Hepatocyte (in vitro differentiated cells): ENCODE data around the gene ZC3H12C. TPM values are rescaled to one million over a fixed set of nuclear protein-coding genes. Genes with fewer than 3 reads are reported as not detected.
A peak's percentile ranks its signal among the peaks of the same experiment; 100 is the strongest.

Experiments
- DNase-seq: peaks from one replicate; pipeline ENCODE4 v3.0.0-alpha.2; 2016; ENCODE audit warnings: low spot score
- H2AFZ ChIP-seq: fragments of 200-600 bp; sonication (generic); 2 replicates; pipeline ENCODE4 v1.6.0; 2016; ENCODE audit warnings: antibody characterized with exemption, mild to moderate bottlenecking
- H3K27ac ChIP-seq: fragments of 200-600 bp; sonication (generic); 2 replicates; pipeline ENCODE4 v1.5.1; 2016; ENCODE audit warnings: mild to moderate bottlenecking
- H3K27me3 ChIP-seq: fragments of 200-600 bp; sonication (generic); 2 replicates; pipeline ENCODE4 v1.6.1; 2016
- H3K36me3 ChIP-seq: fragments of 200-600 bp; sonication (generic); replicated peaks from 2 replicates; pipeline ENCODE4 v1.5.1; 2016; ENCODE audit warnings: low read depth; ENCODE audit not compliant: insufficient read depth
- H3K4me1 ChIP-seq: fragments of 200-600 bp; sonication (generic); 2 replicates; pipeline ENCODE4 v1.5.1; 2016; ENCODE audit warnings: mild to moderate bottlenecking, moderate library complexity; ENCODE audit not compliant: insufficient read depth
- H3K4me2 ChIP-seq: fragments of 200-600 bp; sonication (generic); 2 replicates; pipeline ENCODE4 v1.6.0; 2016
- H3K4me3 ChIP-seq: fragments of 200-600 bp; sonication (generic); 2 replicates; pipeline ENCODE4 v1.5.1; 2016; ENCODE audit warnings: mild to moderate bottlenecking
- H3K79me2 ChIP-seq: fragments of 200-600 bp; sonication (generic); 2 replicates; pipeline ENCODE4 v1.6.0; 2017; ENCODE audit warnings: mild to moderate bottlenecking
- H3K9me2 ChIP-seq: fragments of 200-600 bp; sonication (generic); replicated peaks from 2 replicates; pipeline ENCODE4 v1.6.0; 2017; ENCODE audit warnings: mild to moderate bottlenecking; ENCODE audit not compliant: insufficient read depth
- H3K9me3 ChIP-seq: fragments of 200-600 bp; sonication (generic); 2 replicates; pipeline ENCODE4 v1.5.1; 2016; ENCODE audit warnings: low read depth, mild to moderate bottlenecking
- H4K20me1 ChIP-seq: fragments of 200-600 bp; sonication (generic); 2 replicates; pipeline ENCODE4 v1.6.0; 2016; ENCODE audit warnings: mild to moderate bottlenecking; ENCODE audit not compliant: insufficient read depth, poor library complexity, severe bottlenecking
- EZH2 ChIP-seq: fragments of 200-600 bp; sonication (generic); IDR thresholded peaks from 2 replicates; pipeline ENCODE4 v1.6.1; 2016; ENCODE audit warnings: antibody characterized with exemption, mild to moderate bottlenecking, borderline replicate concordance
- EZH2phosphoT487 ChIP-seq: fragments of 200-600 bp; sonication (generic); IDR thresholded peaks from one replicate; pipeline ENCODE4 v1.6.1; 2018; ENCODE audit warnings: antibody characterized with exemption, mild to moderate bottlenecking, low read depth, moderate library complexity; ENCODE audit not compliant: unreplicated experiment, severe bottlenecking
- WGBS: methylation state at CpG from one replicate; pipeline ENCODE4 v1.1.6; 2016; ENCODE audit warnings: low lambda C conversion rate; ENCODE audit errors: missing lambda C conversion rate; 5-methylcytosine and 5-hydroxymethylcytosine counted together
- polyA plus RNA-seq: library from polyadenylated mRNA; unstranded; fragments of >200 nt; fragmentation: Nextera tagmentation; extraction: Ambion mirVana; gene quantifications from 2 replicates; pipeline ENCODE4 v1.2.1, GENCODE V29; 2016
- total RNA-seq: library from RNA; depleted of rRNA; stranded (reverse); fragments of >200 nt; gene quantifications from 2 replicates; pipeline ENCODE4 v1.2.3, GENCODE V29; 2014
- TF ChIP-seq, protein P1 (sequence below): fragments of 200-600 bp; sonication (generic); IDR thresholded peaks from 2 replicates; pipeline ENCODE4 v1.5.1; 2016; ENCODE audit warnings: antibody characterized with exemption, mild to moderate bottlenecking; ENCODE audit not compliant: poor library complexity

ZC3H12C gene
- total and polyA plus RNA-seq, 2 experiments from 2014 or later: 1.7 to 12.3 TPM

GRCh38 chr11:110089617-110090282 lies 3.4 kb upstream of the ZC3H12C start:
- TF ChIP-seq, protein P1, sequence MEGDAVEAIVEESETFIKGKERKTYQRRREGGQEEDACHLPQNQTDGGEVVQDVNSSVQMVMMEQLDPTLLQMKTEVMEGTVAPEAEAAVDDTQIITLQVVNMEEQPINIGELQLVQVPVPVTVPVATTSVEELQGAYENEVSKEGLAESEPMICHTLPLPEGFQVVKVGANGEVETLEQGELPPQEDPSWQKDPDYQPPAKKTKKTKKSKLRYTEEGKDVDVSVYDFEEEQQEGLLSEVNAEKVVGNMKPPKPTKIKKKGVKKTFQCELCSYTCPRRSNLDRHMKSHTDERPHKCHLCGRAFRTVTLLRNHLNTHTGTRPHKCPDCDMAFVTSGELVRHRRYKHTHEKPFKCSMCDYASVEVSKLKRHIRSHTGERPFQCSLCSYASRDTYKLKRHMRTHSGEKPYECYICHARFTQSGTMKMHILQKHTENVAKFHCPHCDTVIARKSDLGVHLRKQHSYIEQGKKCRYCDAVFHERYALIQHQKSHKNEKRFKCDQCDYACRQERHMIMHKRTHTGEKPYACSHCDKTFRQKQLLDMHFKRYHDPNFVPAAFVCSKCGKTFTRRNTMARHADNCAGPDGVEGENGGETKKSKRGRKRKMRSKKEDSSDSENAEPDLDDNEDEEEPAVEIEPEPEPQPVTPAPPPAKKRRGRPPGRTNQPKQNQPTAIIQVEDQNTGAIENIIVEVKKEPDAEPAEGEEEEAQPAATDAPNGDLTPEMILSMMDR: no peak
- no peak for TF ChIP-seq EZH2phosphoT487
- no peak for TF ChIP-seq EZH2
- Histone ChIP-seq H3K27me3 (no peaks in the 10 kb centered on the region), H2AFZ (no peak overlapping the region), H3K79me2 (peaks cover 7% of the 10 kb centered on the region), H3K9me3 (no peaks in the 10 kb centered on the region), H3K4me3 (no peak overlapping the region), H3K4me1 (peaks cover 3% of the 10 kb centered on the region), H3K9me2 (no peaks in the 10 kb centered on the region), H4K20me1 (no peaks in the 10 kb centered on the region), H3K27ac (no peak overlapping the region), H3K36me3 (no peaks in the 10 kb centered on the region), H3K4me2 (no peak overlapping the region)
- no peak for DNase-seq
- 84% methylated on average over 5 of the region's 5 CpGs for WGBS

GRCh38 chr11:110090466-110091026 lies 2.6 kb upstream of the ZC3H12C start:
- H3K27me3 ChIP-seq: no peaks in the 10 kb centered on the region
- no peak overlapping the region for H2AFZ ChIP-seq
- peaks cover 3% of the 10 kb centered on the region for H3K4me1 ChIP-seq
- no peaks in the 10 kb centered on the region for H3K9me3 ChIP-seq
- H3K4me2 ChIP-seq: no peak overlapping the region
- TF ChIP-seq EZH2phosphoT487: no peak
- TF ChIP-seq EZH2: no peak
- TF ChIP-seq, protein P1: no peak
- no peaks in the 10 kb centered on the region for H3K9me2 ChIP-seq
- no peaks in the 10 kb centered on the region for H4K20me1 ChIP-seq
- no peak for DNase-seq
- no peak overlapping the region for H3K27ac ChIP-seq
- no peaks in the 10 kb centered on the region for H3K36me3 ChIP-seq
- peaks cover 15% of the 10 kb centered on the region for H3K79me2 ChIP-seq
- no peak overlapping the region for H3K4me3 ChIP-seq
- 90% methylated on average over 6 of the region's 6 CpGs for WGBS

DNA sequence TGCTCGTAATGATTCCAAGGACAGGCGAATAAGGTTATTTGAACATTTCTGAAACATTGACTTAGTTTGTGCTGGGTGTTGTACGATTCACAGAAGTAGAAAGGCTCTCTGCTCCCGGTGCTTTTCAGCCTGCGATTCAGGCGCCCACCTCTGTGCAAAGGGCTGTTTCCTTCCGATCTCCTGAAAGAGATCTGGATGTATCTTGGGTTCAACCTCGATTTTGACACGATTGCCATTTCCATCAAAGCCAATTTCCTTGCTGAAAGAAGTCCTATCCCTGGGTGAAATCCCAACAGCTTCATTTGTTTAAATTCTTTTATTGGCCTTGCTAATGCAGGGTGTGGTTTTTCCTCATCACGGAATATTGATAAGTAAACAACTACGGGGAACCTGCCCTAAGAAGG lies 1.1 kb upstream of the ZC3H12C start:
- H3K9me3 ChIP-seq: no peaks in the 10 kb centered on the region
- H4K20me1 ChIP-seq: no peaks in the 10 kb centered on the region
- no peaks in the 10 kb centered on the region for H3K36me3 ChIP-seq
- H3K4me2 ChIP-seq: peak overlapping the region; percentile 88
- TF ChIP-seq EZH2: no peak
- TF ChIP-seq, protein P1: no peak
- TF ChIP-seq EZH2phosphoT487: no peak
- 17% methylated on average over 11 of the region's 11 CpGs for WGBS
- no peaks in the 10 kb centered on the region for H3K27me3 ChIP-seq
- DNase-seq: peak; percentile 23
- peaks cover 31% of the 10 kb centered on the region for H3K79me2 ChIP-seq
- no peaks in the 10 kb centered on the region for H3K9me2 ChIP-seq
- peak overlapping the region; percentile 97 for H3K27ac ChIP-seq
- peaks cover 3% of the 10 kb centered on the region for H3K4me1 ChIP-seq
- H3K4me3 ChIP-seq: peak overlapping the region; percentile 35
- H2AFZ ChIP-seq: peak overlapping the region; percentile 76
